Measurements from ENCODE around the gene LRMDA.

DNA sequence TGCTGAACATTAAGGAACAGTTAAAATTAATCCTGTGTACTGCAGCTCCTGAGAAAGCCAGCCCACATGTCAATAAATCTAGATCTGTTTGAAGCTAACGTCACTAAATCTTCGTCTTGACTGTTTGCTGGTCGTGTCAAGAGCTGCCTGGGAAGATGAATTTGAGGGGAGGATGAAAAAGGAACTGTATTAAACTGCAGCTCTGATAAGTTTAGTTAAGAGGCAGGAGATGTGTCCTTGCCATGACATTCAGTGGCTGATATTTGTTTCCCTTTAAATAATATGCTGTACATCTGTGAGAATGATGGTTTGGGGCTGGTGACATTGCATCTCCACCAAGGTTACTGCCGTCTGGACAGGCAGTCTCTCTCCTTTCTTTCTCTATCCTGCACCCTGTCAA lies 435.3 kb downstream of the LRMDA start:
- TF ChIP-seq CTCF (IDR thresholded peaks at IDR 0.05) (no peak), POLR2A (IDR thresholded peaks at IDR 0.05) (no peak)
